Naive thymus-derived CD4-positive, alpha-beta T cell (primary cell): ENCODE results near the gene SERPINB7. TPM values are rescaled to one million over a fixed set of nuclear protein-coding genes. Genes with fewer than 3 reads are reported as not detected.

Experiments
- ATAC-seq: fragments of 150-1000 bp; cut with Tn5 transposase; 2 replicates; pipeline ENCODE4 v1.10.0; 2021; ENCODE audit warnings: mild to moderate bottlenecking, moderate library complexity
- CTCF ChIA-PET: fragments of 350-600 bp; sonication (Branson Sonifier 250); formaldehyde crosslinking; loops from one replicate; lab custom pipeline; 2021; ENCODE audit warnings: antibody characterized with exemption; lab: Charles Lee
- POLR2A ChIA-PET: fragments of 350-600 bp; sonication (Branson Sonifier 250); formaldehyde crosslinking; loops from one replicate; lab custom pipeline; 2021; ENCODE audit warnings: antibody characterized with exemption, inconsistent platforms; lab: Charles Lee
- DNase-seq, 9 donors: peaks; one replicate each; pipeline versions ENCODE4 v3.0.0 to v3.0.0-alpha.2; 2020 to 2022; ENCODE audit warnings: mixed read lengths in 1 of 9
- H3K27ac ChIP-seq: one replicate; pipeline ENCODE4 v1.7.0; 2013; ENCODE audit warnings: mild to moderate bottlenecking, low read depth, low read length, moderate library complexity
- H3K27me3 ChIP-seq, 2 donors: one replicate each; pipeline ENCODE4 v1.7.0; 2013; ENCODE audit warnings: low read length in 2 of 2, mild to moderate bottlenecking in 2 of 2, moderate library complexity in 2 of 2; ENCODE audit not compliant: control insufficient read depth in 2 of 2, insufficient read depth in 2 of 2
- H3K36me3 ChIP-seq, 3 experiments: 1 replicate in 2 of 3; 2 replicates in 1 of 3; pipeline ENCODE4 v1.7.0; 2013; ENCODE audit warnings: low read length in 3 of 3, mild to moderate bottlenecking in 3 of 3, moderate library complexity in 1 of 3; ENCODE audit not compliant: insufficient read depth in 3 of 3, control insufficient read depth in 2 of 3
- H3K4me1 ChIP-seq, 2 donors: one replicate each; pipeline ENCODE4 v1.7.0; 2013; ENCODE audit warnings: low read length in 2 of 2, mild to moderate bottlenecking in 2 of 2, moderate library complexity in 1 of 2; ENCODE audit not compliant: control insufficient read depth in 2 of 2, insufficient read depth in 2 of 2
- H3K4me3 ChIP-seq: 2 replicates; pipeline ENCODE4 v1.7.0; 2013; ENCODE audit warnings: mild to moderate bottlenecking, low read length
- H3K9me3 ChIP-seq, 3 experiments: 1 replicate in 2 of 3; 2 replicates in 1 of 3; pipeline ENCODE4 v1.7.0; 2013; ENCODE audit warnings: low read length in 3 of 3; ENCODE audit not compliant: control insufficient read depth in 2 of 3
- H3K27ac Mint-ChIP-seq, 9 donors: one replicate each; pipeline ENCODE4 v1.8.0; 2020 to 2022; ENCODE audit warnings: mixed read lengths in 9 of 9, mild to moderate bottlenecking in 8 of 9, moderate library complexity in 5 of 9, inconsistent platforms in 2 of 9
- H3K27me3 Mint-ChIP-seq, 5 donors: one replicate each; pipeline ENCODE4 v1.8.0; 2021 to 2022; ENCODE audit warnings: mixed read lengths in 5 of 5, mild to moderate bottlenecking in 1 of 5
- H3K36me3 Mint-ChIP-seq, 5 donors: one replicate each; pipeline ENCODE4 v1.8.0; 2020 to 2022; ENCODE audit warnings: mixed read lengths in 5 of 5, mild to moderate bottlenecking in 3 of 5, inconsistent platforms in 1 of 5
- H3K4me1 Mint-ChIP-seq, 7 donors: one replicate each; pipeline ENCODE4 v1.8.0; 2020 to 2022; ENCODE audit warnings: mixed read lengths in 7 of 7, mild to moderate bottlenecking in 3 of 7, inconsistent platforms in 1 of 7
- H3K4me3 Mint-ChIP-seq, 10 donors: one replicate each; pipeline ENCODE4 v1.8.0; 2020 to 2022; ENCODE audit warnings: mild to moderate bottlenecking in 10 of 10, mixed read lengths in 10 of 10, moderate library complexity in 6 of 10, inconsistent platforms in 2 of 10
- H3K9me3 Mint-ChIP-seq, 11 donors: one replicate each; pipeline ENCODE4 v1.8.0; 2020 to 2022; ENCODE audit warnings: mixed read lengths in 11 of 11, mild to moderate bottlenecking in 4 of 11, inconsistent platforms in 1 of 11, moderate library complexity in 1 of 11
- intact Hi-C, 2 donors: fragments of 100-400 bp; cut with micrococcal nuclease; formaldehyde crosslinking; loops; one replicate each; pipeline ENCODE4 v1.15.1; 2023
- polyA plus RNA-seq, 2 donors: library from polyadenylated mRNA; unstranded; fragments of 300-500 nt; fragmentation: Illumina TruSeq; gene quantifications; one replicate each; pipeline ENCODE4 v1.2.3, GENCODE V29; 2021
- total RNA-seq, 6 experiments: library from RNA in 5 of 6; stranded (reverse) in 5 of 6; gene quantifications; 1 replicate in 5 of 6; 2 replicates in 1 of 6; pipeline ENCODE4 v1.2.3 and lab custom pipeline; 2021 to 2026

SERPINB7 gene
- total and polyA plus RNA-seq, 7 experiments from 2014 or later, result not detected

- POLR2A ChIA-PET, result no interaction called here
- H3K4me3 Mint-ChIP-seq, result no peak overlapping the region
- Histone ChIP-seq H3K4me1 (no peaks in the 10 kb centered on the region), H3K27ac (no peak overlapping the region), H3K4me3 (no peak overlapping the region), H3K9me3 (no peaks in the 10 kb centered on the region), H3K36me3 (no peaks in the 10 kb centered on the region), H3K27me3 (no peaks in the 10 kb centered on the region)
- peaks cover 0 to 19% (median 5%) of the 10 kb centered on the region in 5 donors for H3K27me3 Mint-ChIP-seq
- no peak overlapping the region for H3K27ac Mint-ChIP-seq
- H3K4me1 Mint-ChIP-seq, result no peaks in the 10 kb centered on the region
- intact Hi-C loops, result no loop called here
- ATAC-seq, result no peak
- H3K36me3 Mint-ChIP-seq, result no peaks in the 10 kb centered on the region
- no peak for DNase-seq
- CTCF ChIA-PET, result no interaction called here
- H3K9me3 Mint-ChIP-seq, result peaks cover 0 to 3% (median 0%) of the 10 kb centered on the region in 11 donors
These were observed 75.4 kb downstream of the SERPINB7 start for GRCh38 chr18:63850636-63851035.

Other genes with a start within 250 kb of the SERPINB7 start
- not detected for gene SERPINB12, start 233.0 kb upstream of the SERPINB7 start, total RNA-seq
- not detected for gene SERPINB12, start 233.0 kb upstream of the SERPINB7 start, polyA plus RNA-seq
- gene SERPINB13, start 188.1 kb upstream of the SERPINB7 start, total RNA-seq, result not detected
- gene SERPINB13, start 188.1 kb upstream of the SERPINB7 start, polyA plus RNA-seq, result not detected
- not detected for gene SERPINB4, start 131.2 kb upstream of the SERPINB7 start, total RNA-seq
- gene SERPINB4, start 131.2 kb upstream of the SERPINB7 start, polyA plus RNA-seq, result not detected
- not detected for gene SERPINB3, start 113.5 kb upstream of the SERPINB7 start, total RNA-seq
- gene SERPINB3, start 113.5 kb upstream of the SERPINB7 start, polyA plus RNA-seq, result not detected
- gene SERPINB11, start 72.5 kb upstream of the SERPINB7 start, total RNA-seq, result not detected
- gene SERPINB11, start 72.5 kb upstream of the SERPINB7 start, polyA plus RNA-seq, result not detected
- 1 to 10 TPM in 4 of 5 experiments, not detected in 1; 3.6 to 8.5 (median 4.9) TPM for gene SERPINB2, start 112.3 kb downstream of the SERPINB7 start, total RNA-seq
- not detected for gene SERPINB2, start 112.3 kb downstream of the SERPINB7 start, polyA plus RNA-seq
- gene SERPINB10, start 132.5 kb downstream of the SERPINB7 start, total RNA-seq, result 1 to 10 TPM in 1 of 5 experiments, not detected in 4; 1.5 TPM
- not detected for gene SERPINB10, start 132.5 kb downstream of the SERPINB7 start, polyA plus RNA-seq
- 1 to 10 TPM in 1 of 5 experiments, not detected in 4; 5.1 TPM for gene HMSD, start 173.9 kb downstream of the SERPINB7 start, total RNA-seq
- not detected for gene HMSD, start 173.9 kb downstream of the SERPINB7 start, polyA plus RNA-seq
- gene SERPINB8, start 194.7 kb downstream of the SERPINB7 start, total RNA-seq, result 10 to 100 TPM in 2 of 5 experiments, 1 to 10 TPM in 3; 9.2 to 15.7 (median 10.0) TPM
- gene SERPINB8, start 194.7 kb downstream of the SERPINB7 start, polyA plus RNA-seq, result 1 to 10 TPM; 7.8 to 9.6 TPM